HAP-1 (cell line): Measurements from ENCODE around the gene SLC39A11.

Experiments
- DNase-seq, 2 experiments: peaks; one replicate each; pipeline ENCODE4 v3.0.0-alpha.2; 2016 to 2020; ENCODE audit warnings: low spot score in 2 of 2
- H3K27me3 ChIP-seq: fragments of 250-450 bp; sonication (Bioruptor Pico); 2 replicates; pipeline ENCODE4 v1.5.1; 2020; ENCODE audit warnings: low read depth, mild to moderate bottlenecking, moderate library complexity
- H3K36me3 ChIP-seq: fragments of 250-450 bp; sonication (Bioruptor Pico); replicated peaks from 2 replicates; pipeline ENCODE4 v1.5.1; 2020; ENCODE audit warnings: mild to moderate bottlenecking
- H3K4me1 ChIP-seq: fragments of 250-450 bp; sonication (Bioruptor Pico); 2 replicates; pipeline ENCODE4 v1.5.1; 2020; ENCODE audit warnings: mild to moderate bottlenecking
- H3K4me3 ChIP-seq: fragments of 250-450 bp; sonication (Bioruptor Pico); 2 replicates; pipeline ENCODE4 v1.5.1; 2020; ENCODE audit warnings: mild to moderate bottlenecking, moderate library complexity
- H3K9me3 ChIP-seq: fragments of 250-450 bp; sonication (Bioruptor Pico); 2 replicates; pipeline ENCODE4 v1.5.1; 2020; ENCODE audit warnings: mild to moderate bottlenecking, moderate library complexity
- in situ Hi-C: fragments of 300-500 bp; cut with MboI; formaldehyde crosslinking; loops from 3 replicates; pipeline ENCODE4 v1.14.3; 2020; ENCODE audit warnings: low sequenced_read_pairs, inconsistent platforms, mixed read lengths

Gene SLC39A11

GRCh38 chr17:72934927-72935326, 157.6 kb downstream of the SLC39A11 start:
- H3K4me3 ChIP-seq = no peak overlapping the region
- H3K9me3 ChIP-seq = no peaks in the 10 kb centered on the region
- H3K27me3 ChIP-seq = no peaks in the 10 kb centered on the region
- in situ Hi-C loops = no loop called here
- no peak for DNase-seq
- 0 out of 2 replicates have a peak, but pooled peaks cover 3% of the 10 kb centered on the region for H3K4me1 ChIP-seq
- no peaks in the 10 kb centered on the region for H3K36me3 ChIP-seq

GRCh38 chr17:72931635-72932034, 160.9 kb downstream of the SLC39A11 start:
- Histone ChIP-seq H3K9me3 (no peaks in the 10 kb centered on the region), H3K36me3 (no peaks in the 10 kb centered on the region), H3K27me3 (no peaks in the 10 kb centered on the region), H3K4me3 (no peak overlapping the region), H3K4me1 (no peaks in the 10 kb centered on the region)
- DNase-seq = no peak
- in situ Hi-C loops = no loop called here

GRCh38 chr17:72931163-72931562, 161.3 kb downstream of the SLC39A11 start:
- DNase-seq = no peak
- Histone ChIP-seq H3K4me3 (no peak overlapping the region), H3K4me1 (no peaks in the 10 kb centered on the region), H3K9me3 (no peaks in the 10 kb centered on the region), H3K27me3 (no peaks in the 10 kb centered on the region), H3K36me3 (no peaks in the 10 kb centered on the region)
- in situ Hi-C loops = no loop called here

- H3K9me3 ChIP-seq = no peaks in the 10 kb centered on the region
- no peaks in the 10 kb centered on the region for H3K27me3 ChIP-seq
- no peak overlapping the region for H3K4me3 ChIP-seq
- in situ Hi-C loops = no loop called here
- DNase-seq = no peak
- no peaks in the 10 kb centered on the region for H3K36me3 ChIP-seq
- no peaks in the 10 kb centered on the region for H3K4me1 ChIP-seq
These were observed 162.5 kb downstream of the SLC39A11 start for GRCh38 chr17:72930031-72930430.

GRCh38 chr17:72928454-72929136, 163.9 kb downstream of the SLC39A11 start:
- in situ Hi-C loops = no loop called here
- Histone ChIP-seq H3K4me1 (no peaks in the 10 kb centered on the region), H3K27me3 (no peaks in the 10 kb centered on the region), H3K9me3 (no peaks in the 10 kb centered on the region), H3K4me3 (no peak overlapping the region), H3K36me3 (no peaks in the 10 kb centered on the region)
- no peak for DNase-seq

GRCh38 chr17:72927760-72928159, 164.7 kb downstream of the SLC39A11 start:
- no peak for DNase-seq
- no peaks in the 10 kb centered on the region for H3K27me3 ChIP-seq
- H3K4me1 ChIP-seq = no peaks in the 10 kb centered on the region
- H3K4me3 ChIP-seq = no peak overlapping the region
- in situ Hi-C loops = no loop called here
- no peaks in the 10 kb centered on the region for H3K9me3 ChIP-seq
- no peaks in the 10 kb centered on the region for H3K36me3 ChIP-seq

GRCh38 chr17:72927146-72927545, 165.3 kb downstream of the SLC39A11 start:
- Histone ChIP-seq H3K4me1 (no peaks in the 10 kb centered on the region), H3K9me3 (no peaks in the 10 kb centered on the region), H3K4me3 (no peak overlapping the region), H3K36me3 (no peaks in the 10 kb centered on the region), H3K27me3 (no peaks in the 10 kb centered on the region)
- DNase-seq = no peak
- in situ Hi-C loops = no loop called here

- Histone ChIP-seq H3K27me3 (no peaks in the 10 kb centered on the region), H3K9me3 (no peaks in the 10 kb centered on the region), H3K4me3 (no peak overlapping the region), H3K4me1 (no peaks in the 10 kb centered on the region), H3K36me3 (no peaks in the 10 kb centered on the region)
- in situ Hi-C loops = no loop called here
- no peak for DNase-seq
These were observed 166.3 kb downstream of the SLC39A11 start for GRCh38 chr17:72926171-72926570.

- H3K36me3 ChIP-seq = no peaks in the 10 kb centered on the region
- H3K9me3 ChIP-seq = no peaks in the 10 kb centered on the region
- in situ Hi-C loops = no loop called here
- H3K4me3 ChIP-seq = no peak overlapping the region
- no peak for DNase-seq
- no peaks in the 10 kb centered on the region for H3K27me3 ChIP-seq
- H3K4me1 ChIP-seq = no peaks in the 10 kb centered on the region
These were observed 168.3 kb downstream of the SLC39A11 start for GRCh38 chr17:72924196-72924595.

GRCh38 chr17:72922219-72922618, 170.3 kb downstream of the SLC39A11 start:
- H3K36me3 ChIP-seq = no peaks in the 10 kb centered on the region
- no peaks in the 10 kb centered on the region for H3K27me3 ChIP-seq
- no peaks in the 10 kb centered on the region for H3K9me3 ChIP-seq
- in situ Hi-C loops = no loop called here
- H3K4me3 ChIP-seq = no peak overlapping the region
- H3K4me1 ChIP-seq = no peaks in the 10 kb centered on the region
- DNase-seq = no peak

- DNase-seq = no peak
- in situ Hi-C loops = no loop called here
- Histone ChIP-seq H3K27me3 (no peaks in the 10 kb centered on the region), H3K4me1 (no peaks in the 10 kb centered on the region), H3K9me3 (no peaks in the 10 kb centered on the region), H3K4me3 (no peak overlapping the region), H3K36me3 (no peaks in the 10 kb centered on the region)
These were observed 171.0 kb downstream of the SLC39A11 start for GRCh38 chr17:72921347-72922054.

- H3K27me3 ChIP-seq = no peaks in the 10 kb centered on the region
- H3K4me1 ChIP-seq = no peaks in the 10 kb centered on the region
- in situ Hi-C loops = no loop called here
- no peak for DNase-seq
- H3K4me3 ChIP-seq = no peak overlapping the region
- no peaks in the 10 kb centered on the region for H3K36me3 ChIP-seq
- no peaks in the 10 kb centered on the region for H3K9me3 ChIP-seq
These were observed 172.0 kb downstream of the SLC39A11 start for GRCh38 chr17:72920513-72920912.

- no peak for DNase-seq
- in situ Hi-C loops = no loop called here
- no peak overlapping the region for H3K4me3 ChIP-seq
- H3K36me3 ChIP-seq = no peaks in the 10 kb centered on the region
- no peaks in the 10 kb centered on the region for H3K27me3 ChIP-seq
- H3K4me1 ChIP-seq = no peaks in the 10 kb centered on the region
- no peaks in the 10 kb centered on the region for H3K9me3 ChIP-seq
These were observed 175.5 kb downstream of the SLC39A11 start for GRCh38 chr17:72916991-72917390.

- Histone ChIP-seq H3K4me3 (no peak overlapping the region), H3K27me3 (no peaks in the 10 kb centered on the region), H3K9me3 (no peaks in the 10 kb centered on the region), H3K4me1 (no peaks in the 10 kb centered on the region), H3K36me3 (no peaks in the 10 kb centered on the region)
- no peak for DNase-seq
- in situ Hi-C loops = no loop called here
These were observed 176.8 kb downstream of the SLC39A11 start for GRCh38 chr17:72915625-72916081.
